ENCODE data around the gene LTBP2.
"Not testable (repeated sequence)": the region's sequence is repeated elsewhere in the genome, so short reads cannot be mapped to it uniquely, and the experiment has no call there.

LTBP2 gene

DNA sequence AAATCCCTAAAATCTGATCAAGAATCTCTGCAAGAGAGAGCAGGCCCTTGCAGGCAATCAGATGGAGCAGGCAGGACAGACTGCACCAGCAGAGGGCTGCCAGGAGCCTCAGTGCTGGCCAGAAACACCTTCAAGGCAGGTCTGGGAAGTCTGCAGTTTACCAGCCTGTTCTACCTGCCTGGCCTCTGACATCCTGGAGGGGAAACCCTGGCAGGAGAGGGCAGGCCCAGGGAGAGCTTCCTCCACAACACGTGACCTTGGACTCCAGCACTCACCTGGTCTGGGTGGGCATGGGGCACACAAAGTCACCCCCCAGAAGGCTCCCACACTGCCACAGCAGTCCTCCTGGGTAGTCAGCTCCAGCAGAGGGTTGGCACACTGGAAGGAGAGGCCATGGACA, 62.4 kb downstream of the LTBP2 start:
- peak; percentile 18 for DNase-seq

DNA sequence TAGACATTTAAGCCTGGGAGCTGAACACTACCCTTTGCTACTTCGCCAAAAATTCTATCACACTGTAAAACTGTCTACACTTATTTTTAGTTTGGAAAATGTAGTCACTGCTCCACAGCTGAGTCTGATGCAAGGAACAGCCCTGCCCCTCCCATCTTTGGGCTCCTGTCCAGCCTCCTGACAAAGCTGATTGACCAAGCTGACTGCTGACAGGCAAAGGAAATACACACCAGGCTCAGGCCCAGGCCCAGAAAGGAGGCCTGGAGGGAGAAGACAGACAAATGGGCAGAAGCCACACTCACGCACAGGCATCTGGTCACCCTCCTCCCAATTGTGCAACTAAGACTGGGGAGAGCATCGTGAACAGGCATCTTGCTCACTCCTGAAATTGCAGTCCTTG, 63.2 kb downstream of the LTBP2 start:
- peak; percentile 77 for DNase-seq

DNA sequence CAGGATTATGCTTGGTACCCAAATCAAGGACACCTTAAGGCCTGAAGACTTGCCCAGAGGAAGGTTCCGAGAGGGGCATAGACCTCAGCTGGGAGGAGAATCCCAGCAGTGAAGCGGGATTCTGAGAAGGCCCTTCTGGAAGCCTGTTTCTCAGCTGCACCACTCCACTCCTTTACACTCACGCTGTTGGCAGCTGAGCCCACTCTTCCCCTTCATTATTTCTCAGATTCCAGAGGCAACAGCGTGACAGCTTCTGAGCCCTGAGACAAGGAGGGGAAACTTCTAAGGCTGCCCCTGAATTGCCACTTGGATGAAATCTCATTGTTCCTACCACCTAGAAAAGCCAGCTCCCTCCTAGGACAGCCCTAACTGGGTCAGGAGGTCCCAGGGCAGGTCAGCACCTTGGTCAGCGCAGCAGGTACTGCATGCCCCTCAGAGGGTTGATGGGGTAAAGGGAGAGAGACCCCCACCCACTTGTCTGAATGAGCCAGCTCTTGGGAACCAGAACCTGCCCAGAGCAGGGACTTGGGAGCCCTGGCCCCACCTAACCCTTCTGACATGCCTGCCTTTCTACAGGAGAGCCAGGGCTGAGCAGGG, 64.6 kb downstream of the LTBP2 start:
- DNase-seq = no peak

DNA sequence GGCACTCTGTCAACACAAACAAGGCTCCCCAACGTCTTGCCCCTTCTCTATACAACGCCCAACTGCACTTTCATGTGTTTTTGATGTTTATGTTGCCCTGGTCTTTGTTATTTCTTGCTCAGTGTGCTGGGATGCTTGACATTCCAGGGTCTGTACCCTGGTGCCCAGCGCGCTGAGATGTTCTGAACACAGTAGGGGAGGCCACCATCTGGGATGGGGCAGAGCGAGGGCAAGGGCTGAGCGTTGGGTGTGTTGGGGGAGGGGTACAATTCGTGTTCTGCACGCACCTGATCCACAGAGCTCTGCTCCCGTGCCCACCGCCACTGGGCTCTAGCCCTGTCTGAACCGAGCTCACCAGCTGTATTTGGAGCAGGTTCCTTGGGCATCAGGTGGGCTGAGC, 65.6 kb downstream of the LTBP2 start:
- no peak for DNase-seq

DNA sequence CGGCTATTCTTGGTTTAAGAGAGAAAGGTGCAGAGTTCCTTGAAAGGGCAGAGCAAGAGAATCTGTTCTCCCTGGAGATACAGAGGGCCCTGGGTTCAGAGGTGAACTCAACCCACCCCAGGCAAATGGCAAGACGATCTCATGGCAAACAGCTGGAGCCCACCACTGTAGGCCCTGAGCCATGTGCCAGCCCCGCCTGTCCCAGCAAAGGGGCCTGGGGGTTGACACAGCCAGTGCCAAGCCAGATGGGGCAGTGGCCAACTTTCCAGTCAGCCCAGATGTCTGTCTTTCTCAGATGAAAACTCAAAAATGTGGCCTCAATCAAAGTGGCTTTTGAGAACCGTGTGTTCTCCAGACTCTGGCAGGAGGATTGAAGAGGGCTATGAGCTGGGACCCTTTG, 66.7 kb downstream of the LTBP2 start:
- no peak for DNase-seq

DNA sequence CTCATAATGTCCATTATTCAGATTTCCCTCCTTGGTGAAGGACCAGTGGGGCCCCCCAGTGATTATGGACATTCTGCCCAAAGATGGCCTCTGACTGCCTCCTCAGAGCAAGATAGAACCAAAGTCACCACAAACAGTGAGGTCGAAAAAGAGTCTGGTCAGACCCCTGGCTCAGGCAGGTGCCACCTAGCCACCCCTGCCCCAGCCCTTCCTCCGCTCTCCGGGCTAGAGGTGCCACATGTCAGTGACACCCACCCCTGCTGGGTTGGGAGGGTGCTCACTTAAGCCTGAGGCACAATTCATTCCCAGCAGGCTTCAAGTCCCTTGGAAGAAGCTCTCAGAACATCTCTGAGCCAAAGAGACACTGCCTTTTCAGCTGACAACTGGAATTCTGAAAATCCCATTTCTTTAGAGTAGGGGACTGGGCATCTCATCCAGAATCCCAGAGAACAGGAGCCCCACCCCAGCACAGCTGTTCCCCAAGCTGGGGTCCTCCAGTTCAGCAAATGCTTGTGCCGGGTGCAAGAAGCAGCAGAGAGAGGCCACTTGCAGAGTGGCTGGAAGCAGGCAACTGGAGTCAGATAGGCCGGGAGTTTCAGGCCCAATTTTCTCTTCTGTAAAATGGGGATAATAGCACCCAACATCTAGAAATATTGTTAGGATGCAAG, 68.1 kb downstream of the LTBP2 start:
- DNase-seq = no peak

DNA sequence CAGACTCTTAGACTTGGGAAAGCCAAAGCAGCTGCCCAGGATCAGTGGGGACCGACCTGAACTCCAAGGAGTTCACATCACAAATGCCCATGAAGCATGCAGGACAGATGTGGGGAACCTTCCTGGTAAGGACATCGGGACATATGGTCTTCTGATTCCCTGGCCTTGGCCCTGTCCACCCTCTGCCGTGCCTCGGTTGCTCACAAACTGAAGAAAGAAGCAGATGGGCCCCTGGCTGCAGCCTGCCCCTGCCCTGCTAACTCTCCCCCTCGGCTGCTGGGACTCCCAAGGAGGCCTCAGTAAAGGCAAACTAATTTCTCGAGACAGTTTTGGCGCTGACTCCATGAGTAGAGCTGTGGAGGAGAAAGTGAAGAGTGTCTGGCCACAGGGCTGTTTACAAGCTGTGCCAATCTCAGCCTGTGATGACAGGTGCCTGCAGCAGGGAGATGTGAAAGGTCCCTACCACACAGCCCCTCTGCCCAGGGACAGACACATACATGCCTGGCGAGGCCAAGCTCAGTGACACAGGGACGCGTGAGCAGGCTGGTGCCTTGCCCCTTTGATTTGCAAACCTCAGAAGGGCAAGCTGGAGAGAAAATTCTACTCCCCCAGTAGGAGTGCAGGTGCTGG, 69.9 kb downstream of the LTBP2 start:
- no peak for DNase-seq

DNA sequence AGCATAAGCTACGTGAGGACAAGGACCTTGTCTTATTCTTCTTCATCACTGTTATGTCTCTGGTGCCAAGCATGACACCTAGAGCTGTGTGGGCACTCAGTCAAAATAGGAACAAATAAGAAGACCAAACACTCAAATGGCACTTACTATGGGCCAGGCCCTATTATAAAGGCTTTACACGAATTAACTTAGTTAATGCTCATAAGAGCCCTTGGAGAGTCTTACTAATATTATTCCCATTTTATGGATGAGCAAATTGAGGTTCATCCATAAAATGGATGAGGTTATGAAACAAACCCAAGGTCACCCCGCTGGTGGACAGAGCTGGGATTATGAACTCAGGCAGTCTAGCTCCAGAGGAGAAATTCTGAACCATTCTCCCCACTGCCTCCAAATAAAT, 70.8 kb downstream of the LTBP2 start:
- DNase-seq = no peak

DNA sequence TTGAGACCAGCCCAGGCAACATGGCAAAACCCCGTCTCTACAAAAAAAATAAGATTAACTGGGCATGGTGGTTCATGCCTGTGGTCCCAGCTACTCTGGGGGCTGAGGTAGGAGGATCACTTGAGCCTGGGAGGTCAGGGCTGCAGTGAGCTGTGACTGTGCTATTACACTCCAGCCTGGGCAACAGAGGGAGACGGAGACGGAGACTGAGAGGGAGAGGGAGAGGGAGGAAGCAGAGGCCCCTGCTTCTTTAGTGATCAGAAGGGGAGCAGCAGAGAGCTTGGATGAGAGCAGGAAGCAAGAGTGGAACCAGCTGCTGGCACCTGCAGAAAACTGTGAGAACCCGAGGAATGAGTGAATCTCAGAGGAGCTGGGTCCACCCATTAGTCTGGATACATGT, 72.5 kb downstream of the LTBP2 start:
- DNase-seq = no peak

DNA sequence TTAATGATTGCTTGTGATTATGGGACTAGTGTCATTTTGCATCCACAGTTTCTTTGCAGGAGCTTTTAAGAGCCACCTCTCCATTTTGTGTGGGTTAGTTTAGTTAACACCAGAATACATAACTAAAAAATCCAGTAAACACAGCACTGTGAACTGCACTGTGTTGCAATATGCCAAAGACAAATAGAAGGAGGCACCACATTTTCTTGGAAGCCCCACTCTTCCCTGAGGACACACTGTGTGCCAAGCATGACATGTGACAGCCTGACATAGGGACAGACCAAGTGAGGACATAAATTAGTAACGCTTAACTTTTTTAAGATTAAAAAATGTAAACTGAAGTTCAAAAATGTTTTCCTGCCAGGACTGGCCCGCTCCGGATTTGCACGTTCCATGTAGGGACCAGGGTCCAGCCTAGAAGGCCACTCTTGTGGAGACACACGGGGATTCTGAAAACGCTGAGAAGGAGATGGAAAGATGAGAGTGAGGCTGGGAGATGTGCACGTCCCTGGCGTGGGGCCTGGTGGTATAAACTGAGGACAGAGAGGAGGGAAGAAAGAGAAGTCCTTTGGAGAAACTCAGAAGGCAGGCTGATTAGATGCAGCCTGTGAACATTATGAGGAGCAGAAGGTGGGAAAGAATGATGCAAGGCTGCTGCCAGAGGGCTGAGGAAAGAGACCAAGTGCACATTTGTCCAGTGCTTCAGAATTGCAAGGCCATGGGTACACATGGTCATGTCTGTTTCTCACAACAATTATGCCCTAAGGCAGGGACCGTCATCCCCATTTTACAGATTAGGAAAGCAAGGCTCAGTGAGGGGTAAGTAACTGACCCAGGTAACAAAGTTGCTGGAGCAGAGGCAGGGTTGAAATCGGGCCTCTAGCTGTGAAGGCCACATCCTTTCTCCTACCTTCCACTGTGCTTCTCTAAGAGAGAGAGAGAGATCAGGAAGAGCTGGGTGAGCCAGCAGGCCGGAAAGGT, 73.3 kb downstream of the LTBP2 start:
- no peak for DNase-seq

DNA sequence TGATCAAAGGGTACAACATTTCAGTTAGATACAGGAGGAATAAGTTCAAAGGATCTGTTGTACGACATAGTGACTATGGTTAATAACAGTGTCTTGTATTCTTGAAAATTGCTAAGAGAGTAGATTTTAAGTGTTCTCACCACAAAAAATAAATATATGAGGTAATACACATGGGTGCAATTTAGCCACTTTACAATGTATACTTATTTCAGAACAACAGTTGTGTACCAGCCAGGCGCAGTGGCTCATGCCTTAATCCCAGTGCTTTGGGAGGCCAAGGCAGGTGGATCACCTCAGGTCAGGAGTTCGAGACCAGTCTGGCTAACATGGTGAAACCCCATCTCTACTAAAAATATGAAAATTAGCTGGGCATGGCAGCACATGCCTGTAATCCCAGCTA, 75.7 kb downstream of the LTBP2 start:
- not testable (repeated sequence) for DNase-seq

DNA sequence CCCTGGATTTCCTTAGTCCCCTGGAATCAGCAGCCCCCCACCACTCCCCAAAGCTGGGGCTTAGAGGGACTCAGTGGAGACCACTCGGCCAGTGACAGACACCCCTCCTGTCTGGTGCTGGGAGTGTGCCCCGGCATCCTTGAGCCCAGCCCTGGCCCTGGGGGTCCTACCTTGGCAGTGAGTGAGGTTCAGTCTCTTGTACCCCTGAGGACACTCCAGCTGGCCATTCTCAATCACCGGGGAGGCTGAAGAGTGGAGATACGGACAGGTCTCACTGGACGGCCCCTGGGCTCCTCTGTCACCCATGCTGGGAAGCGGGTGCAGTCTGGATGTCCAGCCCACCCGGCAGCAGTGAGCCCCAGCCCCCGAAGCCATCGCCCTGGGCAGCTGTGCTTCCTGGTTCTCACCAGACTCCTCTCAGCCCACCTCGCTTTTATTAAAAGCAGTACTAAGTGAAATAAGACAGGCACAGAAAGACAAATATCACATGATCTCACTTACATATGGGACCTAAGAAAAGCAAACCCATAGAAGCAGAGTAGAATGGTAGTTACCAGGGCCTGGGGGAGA, 76.2 kb downstream of the LTBP2 start:
- no peak for DNase-seq

DNA sequence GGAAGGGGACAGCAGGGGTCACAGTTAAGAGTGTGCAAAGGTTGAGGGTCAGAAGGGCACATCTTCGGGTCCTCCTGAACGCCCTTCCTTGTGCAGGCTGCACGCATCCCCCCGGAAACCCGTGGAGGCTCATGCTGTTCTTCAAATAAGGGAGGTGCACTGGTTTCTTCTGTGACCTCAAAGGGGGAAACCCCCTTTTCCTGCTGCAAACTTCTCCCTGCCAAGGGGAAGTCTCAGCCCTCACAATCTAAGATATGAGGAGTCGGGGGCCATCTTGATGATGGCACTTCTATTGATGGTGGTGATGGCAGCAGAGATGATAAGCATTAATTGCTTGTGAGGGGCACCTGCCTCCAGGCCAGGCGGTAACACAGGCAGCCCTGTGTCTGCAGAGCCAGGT, 78.5 kb downstream of the LTBP2 start:
- DNase-seq = no peak

DNA sequence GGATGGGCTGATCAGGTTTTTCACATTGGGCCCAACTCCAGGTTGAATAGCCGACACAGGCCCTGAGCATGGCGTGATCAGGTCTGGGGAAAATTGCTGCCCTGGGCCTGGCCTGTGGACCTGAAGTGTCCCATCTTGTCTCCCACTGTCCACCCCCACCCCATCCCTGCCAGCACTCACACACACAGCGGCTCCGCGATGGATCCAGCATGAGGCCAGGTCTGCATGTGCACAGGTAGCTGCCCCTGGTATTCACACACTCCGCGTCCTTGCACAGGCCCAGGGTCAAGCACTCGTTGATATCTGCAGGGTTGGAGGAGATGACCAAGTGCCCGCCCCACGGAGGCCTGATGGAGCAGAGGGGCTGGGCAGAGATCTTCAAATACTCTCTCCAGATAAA, 79.8 kb downstream of the LTBP2 start:
- no peak for DNase-seq

DNA sequence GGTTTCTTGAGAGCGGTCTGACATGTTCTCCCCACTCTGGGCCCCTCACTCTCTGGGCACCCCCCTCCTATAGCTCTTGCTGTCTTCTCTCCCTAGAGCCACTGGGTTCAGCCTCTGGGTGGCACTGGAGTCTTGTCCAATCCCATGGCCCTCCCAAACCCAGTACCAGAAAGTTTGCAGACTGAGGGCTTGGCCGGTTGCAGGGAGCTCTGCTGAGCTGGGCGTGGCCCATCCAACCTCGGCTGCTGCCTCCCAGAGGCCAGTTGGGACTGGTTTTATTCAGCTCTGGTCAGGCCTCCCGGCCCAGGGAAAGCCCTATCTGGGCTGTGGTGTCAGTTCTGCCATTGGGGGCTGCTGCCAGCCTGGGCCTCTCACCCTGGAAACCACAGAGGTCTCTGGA, 80.6 kb downstream of the LTBP2 start:
- no peak for DNase-seq

DNA sequence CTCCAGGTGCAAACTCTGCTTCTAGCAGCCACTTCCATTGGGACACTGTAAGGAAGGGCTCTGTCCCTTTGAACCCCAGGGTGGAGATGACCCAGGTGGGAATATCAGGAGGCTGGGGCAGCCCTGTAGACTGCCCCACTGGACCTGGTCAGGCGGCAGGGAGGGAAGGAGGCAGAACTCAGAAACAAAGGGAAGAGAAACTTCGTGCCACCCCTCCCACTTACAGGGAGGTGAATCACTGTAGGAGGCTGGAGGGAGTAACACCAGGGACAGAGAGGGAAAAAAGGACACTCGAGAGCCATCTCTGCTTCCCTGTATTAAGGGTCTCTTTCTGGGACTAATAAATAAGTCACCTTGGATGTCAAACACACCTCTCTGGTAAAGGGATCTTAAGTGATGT, 81.0 kb downstream of the LTBP2 start:
- DNase-seq = no peak

DNA sequence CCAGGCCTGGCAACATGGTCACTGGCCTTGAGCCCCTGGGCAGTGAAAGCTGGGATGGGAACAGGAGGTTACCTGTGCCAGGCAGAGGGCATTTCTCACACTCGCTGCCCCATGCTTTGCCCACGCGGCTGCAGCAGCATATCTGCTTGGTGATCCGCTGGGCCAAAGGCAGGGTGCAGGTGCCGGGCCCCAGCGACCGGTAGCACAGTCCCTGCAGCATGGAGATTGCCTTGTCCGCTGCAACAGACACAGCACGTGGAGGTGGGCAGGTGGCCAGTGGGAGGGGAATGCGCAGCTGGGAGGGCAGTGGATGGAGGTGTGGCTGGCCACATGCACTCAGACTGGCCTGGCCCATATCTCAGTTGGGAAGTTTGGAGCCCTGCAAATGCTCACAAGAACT, 83.2 kb downstream of the LTBP2 start:
- DNase-seq = no peak

DNA sequence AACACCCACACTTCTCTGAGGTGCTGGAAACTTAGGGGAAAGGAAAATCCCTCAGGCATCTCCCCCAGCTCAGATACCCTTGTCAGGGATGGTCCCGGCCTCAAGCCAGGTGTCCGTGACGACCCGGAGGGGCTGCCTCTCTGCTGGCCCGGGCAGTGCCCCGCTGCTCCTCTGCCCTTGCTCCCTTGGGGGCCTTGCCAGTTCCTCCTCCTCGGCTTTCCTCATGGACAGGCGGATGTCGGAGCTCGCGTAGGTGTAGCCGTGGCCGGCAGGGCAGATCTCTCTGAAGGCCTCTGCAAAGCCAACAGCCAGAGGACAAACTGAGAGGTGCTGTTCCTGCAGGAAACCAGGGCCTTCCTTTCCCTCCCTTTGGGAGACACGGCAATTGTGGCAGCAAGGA, 83.6 kb downstream of the LTBP2 start:
- no peak for DNase-seq

DNA sequence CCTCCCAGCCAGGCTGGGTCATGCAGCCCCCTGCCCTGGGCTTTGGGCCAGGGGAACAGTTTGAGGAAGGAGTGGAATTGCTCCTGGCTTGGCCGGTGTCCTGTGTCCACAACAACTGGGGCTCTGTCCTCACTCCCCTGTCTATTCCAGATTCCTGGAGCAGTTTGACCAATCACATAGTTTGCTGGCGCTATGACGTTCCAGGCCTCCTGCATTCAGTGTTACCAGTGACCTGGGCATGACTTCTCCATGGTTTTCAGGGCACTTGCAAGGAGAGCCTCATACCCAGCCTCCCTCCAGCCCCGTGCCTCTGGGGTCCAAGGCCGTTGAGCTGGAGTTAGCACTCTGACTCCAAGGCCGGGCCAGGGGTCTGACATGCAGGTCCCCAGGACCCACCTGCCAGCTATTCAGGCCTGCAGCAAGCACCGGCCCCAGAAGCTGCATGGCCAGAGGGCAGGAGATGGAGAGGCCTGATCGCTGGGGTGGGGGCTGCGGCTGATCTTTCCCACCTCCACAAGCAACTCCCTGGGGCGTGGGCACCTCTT, 84.2 kb downstream of the LTBP2 start:
- DNase-seq = no peak

DNA sequence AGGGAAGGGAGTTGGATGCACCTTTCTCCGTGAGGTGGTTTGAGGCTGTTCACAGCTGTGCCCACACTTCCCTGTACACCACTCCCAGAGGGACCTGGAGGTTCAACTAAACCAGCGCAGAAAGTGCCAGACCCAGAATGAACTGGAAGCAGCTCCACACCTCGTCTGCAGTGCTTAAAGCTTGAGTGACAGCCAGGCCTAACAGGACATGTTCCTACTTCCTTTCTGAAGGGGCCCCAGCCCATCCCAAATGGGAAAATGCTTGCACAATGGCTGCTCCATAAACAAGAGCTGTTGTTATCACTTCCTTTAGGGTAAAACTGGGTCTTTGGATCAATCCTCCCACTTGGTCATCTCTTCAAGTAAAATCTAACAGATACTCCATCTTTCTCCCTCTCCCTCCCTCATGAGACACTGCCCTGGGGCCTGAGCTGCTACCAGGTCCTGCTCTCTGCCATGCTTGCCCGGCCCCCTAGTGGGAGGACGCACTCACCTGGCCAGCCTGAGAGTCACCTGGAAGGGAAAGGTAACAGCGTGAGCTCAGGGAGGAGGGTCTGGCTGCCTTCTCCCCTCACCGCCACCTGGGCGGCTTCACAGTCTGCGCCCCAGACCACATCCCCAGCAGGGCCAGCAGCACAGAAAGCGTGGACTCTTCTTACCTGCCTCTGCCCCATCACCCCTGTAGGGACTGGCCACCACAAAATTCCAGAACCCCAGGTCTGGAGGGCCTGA, 85.0 kb downstream of the LTBP2 start:
- DNase-seq = no peak

DNA sequence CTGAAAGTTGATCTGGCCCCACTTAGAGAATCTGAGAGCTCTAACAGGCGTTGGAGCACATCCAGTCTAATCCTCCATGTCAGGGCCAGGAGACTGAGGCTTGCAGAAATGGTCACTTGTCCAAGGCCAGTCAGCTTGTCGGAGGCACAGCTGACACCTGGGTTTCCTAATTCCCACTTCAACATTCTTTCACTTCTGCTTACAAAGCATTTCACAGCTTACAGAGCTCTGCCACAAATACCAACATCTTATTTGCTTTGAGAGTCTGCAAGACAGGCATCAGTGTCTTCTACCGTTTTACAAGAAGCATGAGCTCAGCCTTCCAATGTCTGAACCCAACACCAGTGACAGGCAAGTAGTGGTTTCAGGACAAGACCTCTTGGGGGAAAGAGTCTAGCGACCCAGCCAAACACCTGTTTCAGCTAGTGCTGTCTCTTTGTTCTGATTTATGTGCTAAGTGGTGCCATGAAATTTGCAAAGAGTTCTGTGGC, 86.6 kb downstream of the LTBP2 start:
- DNase-seq = no peak

DNA sequence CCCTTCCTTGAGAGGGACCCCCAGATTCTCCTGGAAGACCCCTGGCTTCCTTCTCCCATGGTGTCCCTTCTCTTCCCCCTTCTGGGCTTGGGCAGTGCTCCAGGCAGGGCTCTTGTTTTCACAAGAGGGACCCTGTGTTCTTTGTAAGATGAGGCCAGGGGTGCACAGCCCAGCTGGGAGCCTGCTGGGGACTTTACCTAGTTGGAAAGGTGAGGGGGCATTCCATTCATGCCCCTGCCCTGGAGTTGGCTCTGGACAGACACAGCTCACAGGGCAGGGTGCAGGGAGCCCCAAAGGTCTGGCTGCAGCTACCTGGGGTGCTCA, 87.3 kb downstream of the LTBP2 start:
- no peak for DNase-seq

Measured in right hindlimb (tissue), 1 donor.